NCI-H2029 (cell line): ENCODE measurements around the gene SOX3.

Experiments used
- DNase-seq: peaks from one replicate; lab custom pipeline; 2025; lab: John Stamatoyannopoulos, UW

Gene SOX3

DNA sequence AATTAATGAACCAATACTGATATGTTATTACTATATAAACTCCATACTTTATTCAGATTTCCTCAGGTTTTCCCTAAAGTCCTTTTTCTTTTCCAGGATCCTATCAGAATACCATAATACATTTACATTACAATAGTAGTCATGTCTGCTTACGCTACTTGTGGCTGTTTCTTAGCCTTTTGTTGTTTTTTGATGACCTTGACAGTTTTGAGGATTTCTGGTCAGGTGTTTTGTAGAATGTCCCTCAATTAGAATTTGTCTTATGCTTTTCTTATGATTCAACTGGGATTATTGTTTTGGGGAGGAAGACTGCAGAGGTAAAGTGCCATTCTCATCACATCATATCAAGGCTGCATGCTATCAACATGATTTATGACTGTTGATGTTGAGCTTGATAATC is 9.1 kb downstream of the SOX3 start:
- DNase-seq: no peak

GRCh38 chrX:140492066-140492994 is 12.5 kb downstream of the SOX3 start:
- DNase-seq: no peak

DNA sequence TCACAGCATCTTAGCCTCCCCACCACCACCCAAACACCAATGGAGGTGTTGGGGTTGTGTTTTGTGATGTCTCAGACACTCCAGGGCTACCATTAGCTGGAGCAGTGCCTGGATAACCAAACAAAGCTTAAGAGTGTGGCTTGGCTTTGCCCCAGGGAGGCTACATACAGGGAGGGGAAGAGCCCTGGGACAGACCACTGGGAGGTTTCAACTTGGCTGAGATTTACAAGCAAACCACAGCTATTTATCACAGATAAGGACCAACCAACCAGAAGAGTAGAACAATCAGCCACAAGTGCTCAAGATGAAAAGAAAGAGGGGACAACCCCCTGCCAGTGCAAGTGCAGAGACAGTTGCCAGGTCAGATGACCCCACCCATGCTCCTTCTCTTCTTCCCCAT is 24.1 kb downstream of the SOX3 start:
- DNase-seq: no peak

- no peak for DNase-seq
Measured at GRCh38 chrX:140477987-140478386, 26.9 kb downstream of the SOX3 start.

- no peak for DNase-seq
Measured at GRCh38 chrX:140475025-140475424, 29.8 kb downstream of the SOX3 start.

DNA sequence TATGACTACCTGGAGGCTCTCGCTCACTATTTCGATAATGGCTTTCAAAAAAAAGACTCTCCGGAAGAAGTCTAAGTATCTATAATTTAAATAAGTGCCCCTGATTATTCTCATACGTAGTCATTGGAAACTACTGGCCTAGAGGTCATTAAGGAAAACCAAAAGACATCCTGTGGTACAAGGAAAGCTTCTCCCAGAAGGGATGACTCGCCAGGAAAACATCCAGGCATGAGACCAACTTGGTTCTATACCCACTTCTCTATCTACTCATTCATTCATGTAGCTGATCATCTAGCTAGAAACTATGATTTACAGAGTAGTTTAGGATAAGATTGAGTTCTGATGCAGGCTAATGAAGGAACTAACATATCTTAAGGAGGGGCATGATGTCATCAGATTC is 37.7 kb downstream of the SOX3 start:
- DNase-seq: no peak
